HFF-Myc (cell line): Measurements from ENCODE around the gene FRY.

Source experiments
- DNase-seq: peaks from one replicate; pipeline ENCODE4 v3.0.0-alpha.2; 2011; ENCODE audit warnings: low read depth; ENCODE audit errors: extremely low read depth
- H3K4me3 ChIP-seq: replicated peaks from 2 replicates; pipeline ENCODE4 v1.5.1; 2011; ENCODE audit warnings: low read depth, mild to moderate bottlenecking, control low read depth, low read length
- CTCF ChIP-seq: IDR thresholded peaks from 2 replicates; pipeline ENCODE4 v1.5.1; 2012; ENCODE audit warnings: mild to moderate bottlenecking, low read depth, low read length, control low read depth; ENCODE audit errors: missing control alignments

FRY gene

GRCh38 chr13:32299893-32300292 is 268.3 kb downstream of the FRY start:
- no peak for DNase-seq

DNA sequence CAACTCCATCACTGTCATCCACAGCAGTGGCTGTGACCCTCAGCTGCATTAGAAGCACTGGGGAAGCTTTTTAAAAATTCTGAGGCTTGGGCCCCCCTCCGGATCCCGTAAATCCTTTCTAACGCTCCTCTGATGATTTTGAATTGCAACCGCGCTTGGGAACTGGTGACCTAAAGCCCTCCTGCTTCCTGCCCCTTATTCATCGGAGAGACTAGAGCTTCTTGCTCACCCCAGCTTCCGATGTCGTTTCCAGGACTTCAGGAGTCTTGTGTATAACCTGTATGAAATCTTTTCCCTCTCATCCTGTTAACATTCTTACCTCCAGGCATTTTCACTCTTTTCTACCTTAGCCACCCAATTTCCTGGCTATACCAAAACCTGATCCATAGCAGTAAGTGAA is 268.8 kb downstream of the FRY start:
- DNase-seq: no peak
- H3K4me3 ChIP-seq: no peak overlapping the region
- TF ChIP-seq CTCF: no peak

More at GRCh38 chr13:32299893-32300292, 268.3 kb downstream of the FRY start:
- no peak for TF ChIP-seq CTCF
- no peak overlapping the region for H3K4me3 ChIP-seq

DNA sequence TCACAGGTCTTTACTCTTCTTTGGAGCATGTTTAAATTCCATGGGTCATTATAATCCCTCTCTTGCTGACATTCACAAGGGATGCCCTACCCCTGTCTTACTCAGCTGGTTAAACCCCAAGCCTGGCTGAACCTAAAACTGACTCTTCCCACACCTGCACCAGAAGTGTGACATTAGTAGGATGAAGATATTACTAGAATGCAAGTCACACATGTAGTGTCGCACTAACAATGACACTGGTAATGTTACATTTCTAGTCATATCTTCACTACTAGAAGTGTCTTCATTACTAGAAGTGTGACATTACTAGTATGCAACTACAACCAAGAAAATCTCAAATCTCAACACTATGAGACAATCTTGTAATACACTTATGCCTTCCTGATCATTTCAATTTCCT is 269.3 kb downstream of the FRY start:
- no peak for DNase-seq
- no peak overlapping the region for H3K4me3 ChIP-seq
- no peak for TF ChIP-seq CTCF

DNA sequence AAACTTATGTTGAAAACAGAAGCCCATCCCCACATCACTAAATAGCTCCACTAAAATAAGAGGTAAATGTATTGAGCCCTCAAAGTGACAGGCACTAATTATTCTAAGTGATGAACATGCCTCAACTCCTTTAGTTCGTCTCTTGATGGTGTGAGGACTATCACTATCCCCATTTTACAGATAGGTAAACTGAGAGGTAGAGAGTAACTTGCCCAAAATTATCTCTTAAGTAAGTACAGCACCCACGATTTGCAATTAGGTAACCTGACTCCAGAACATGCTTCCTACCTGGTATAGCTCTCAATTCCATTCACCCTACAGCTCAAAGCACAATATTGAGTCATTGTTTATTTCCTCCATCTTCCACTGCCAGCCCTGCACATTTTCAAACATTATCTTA is 270.9 kb downstream of the FRY start:
- DNase-seq: no peak
- no peak overlapping the region for H3K4me3 ChIP-seq
- no peak for TF ChIP-seq CTCF

GRCh38 chr13:32305646-32306045 is 274.1 kb downstream of the FRY start:
- TF ChIP-seq CTCF: no peak
- no peak overlapping the region for H3K4me3 ChIP-seq
- DNase-seq: no peak

DNA sequence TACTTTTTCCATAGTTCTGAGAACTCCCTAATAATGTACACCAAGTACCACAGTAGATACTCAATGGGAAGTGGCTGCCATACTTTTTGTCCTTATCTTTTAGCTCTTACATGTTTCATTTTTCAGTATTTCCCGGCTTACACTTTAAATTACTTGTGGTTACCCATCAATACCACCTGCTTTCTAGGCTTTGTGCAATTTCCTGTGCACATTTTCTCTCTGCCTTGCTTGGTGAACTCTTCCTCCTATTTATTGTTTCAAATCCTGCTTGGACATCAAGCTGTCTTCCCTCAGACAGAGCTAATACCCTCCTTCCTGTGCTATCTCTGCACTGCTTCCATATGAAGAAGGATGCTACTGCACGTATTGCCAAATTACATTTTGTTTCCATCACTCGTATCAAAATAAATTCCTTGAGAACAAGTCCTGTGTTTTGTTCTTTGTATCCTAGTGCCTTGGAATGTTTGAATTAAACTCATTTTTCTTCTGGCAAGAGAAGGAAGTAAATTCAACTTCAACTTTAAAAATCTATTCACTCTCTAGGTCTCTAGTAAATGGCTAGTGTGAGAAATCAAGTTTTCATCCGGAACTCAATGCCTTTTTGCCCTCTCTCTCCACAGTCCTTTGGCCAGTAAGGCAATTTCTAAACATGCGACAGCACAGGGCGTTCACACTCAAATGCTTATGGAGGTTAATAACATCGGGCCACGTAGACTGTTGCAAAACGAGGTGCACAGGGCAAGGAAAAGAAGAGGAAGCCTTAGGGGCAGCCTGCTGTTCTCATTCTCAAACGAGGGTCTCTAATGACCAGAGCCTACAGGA is 277.9 kb downstream of the FRY start:
- no peak for TF ChIP-seq CTCF
- no peak for DNase-seq
- no peak overlapping the region for H3K4me3 ChIP-seq

DNA sequence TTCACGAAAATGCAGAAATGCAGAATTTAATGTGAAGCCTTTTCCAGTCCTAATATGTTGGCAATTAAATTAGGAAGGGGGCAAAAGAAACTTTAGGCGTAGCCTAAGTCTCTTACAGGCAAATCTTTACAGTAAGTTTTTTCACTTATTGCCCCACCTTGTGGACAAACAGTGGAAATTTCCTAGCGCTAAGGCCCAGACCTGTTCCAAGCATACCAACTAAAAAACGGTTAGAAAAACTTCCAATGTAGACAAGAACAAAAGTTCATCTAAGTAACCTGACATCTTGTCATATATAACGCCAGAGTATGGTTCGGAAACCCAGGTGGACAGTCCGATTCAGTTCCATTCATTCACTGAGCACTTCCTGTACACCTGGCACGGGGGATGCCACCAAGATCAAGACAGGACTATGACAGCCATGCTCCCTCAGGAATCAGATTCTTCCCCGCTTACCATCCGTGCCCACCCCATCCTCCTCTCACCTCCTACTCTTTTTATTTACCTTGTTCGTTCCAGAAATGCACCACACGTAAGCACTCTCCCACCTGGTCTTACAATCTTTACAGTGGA is 278.6 kb downstream of the FRY start:
- no peak overlapping the region for H3K4me3 ChIP-seq
- DNase-seq: no peak

More for the DNA sequence above, 278.6 kb downstream of the FRY start:
- peak; percentile 59 for TF ChIP-seq CTCF
